ENCODE results near the gene DDX42.

Gene DDX42

GRCh38 chr17:63766754-63767153 is 7.2 kb upstream of the DDX42 start:
- H3K9ac ChIP-seq: no peak overlapping the region
- H3K36me3 ChIP-seq (ENCODE audit: control insufficient read depth, insufficient read depth, low read length): no peaks in the 10 kb centered on the region
- H2AFZ ChIP-seq: no peak overlapping the region
- H3K27ac ChIP-seq: no peak overlapping the region
- TF ChIP-seq CTCF (IDR thresholded peaks at IDR 0.05): no peak
- no peaks in the 10 kb centered on the region for H3K4me1 ChIP-seq
- no peak overlapping the region for H3K4me3 ChIP-seq (ENCODE audit: low read depth, low read length)
- H3K4me2 ChIP-seq (ENCODE audit: low read length): no peak overlapping the region
- H3K9me3 ChIP-seq (ENCODE audit: control insufficient read depth, low read length): no peaks in the 10 kb centered on the region
- H3K27me3 ChIP-seq (ENCODE audit: control insufficient read depth, insufficient read depth, low read length): no peaks in the 10 kb centered on the region
- H3K79me2 ChIP-seq: peaks cover 56% of the 10 kb centered on the region

DNA sequence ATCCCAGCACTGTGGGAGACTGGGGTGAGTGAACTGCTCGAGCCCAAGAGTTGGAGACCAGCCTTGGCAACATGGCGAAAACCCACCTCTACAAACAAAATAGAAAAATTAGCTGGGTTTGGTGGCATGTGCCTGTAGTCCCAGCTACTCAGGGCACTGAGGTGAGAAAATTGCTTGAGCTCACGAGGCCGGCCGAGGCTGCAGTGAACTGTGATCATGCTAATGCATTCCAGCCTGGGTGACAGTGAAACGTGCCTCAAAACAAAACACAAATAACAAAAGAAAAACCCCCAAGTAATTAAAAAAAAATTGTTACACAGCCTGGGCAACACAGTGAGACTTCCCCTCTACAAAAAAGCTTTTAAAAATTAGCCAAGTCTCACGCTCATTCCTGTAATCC is 5.5 kb upstream of the DDX42 start:
- no peak overlapping the region for H2AFZ ChIP-seq
- TF ChIP-seq CTCF (IDR thresholded peaks at IDR 0.05): no peak
- peaks cover 3% of the 10 kb centered on the region for H3K4me1 ChIP-seq
- H3K4me3 ChIP-seq (ENCODE audit: low read depth, low read length): no peak overlapping the region
- H3K4me2 ChIP-seq (ENCODE audit: low read length): no peak overlapping the region
- H3K9ac ChIP-seq: no peak overlapping the region
- H3K27me3 ChIP-seq (ENCODE audit: control insufficient read depth, insufficient read depth, low read length): no peaks in the 10 kb centered on the region
- no peaks in the 10 kb centered on the region for H3K36me3 ChIP-seq (ENCODE audit: control insufficient read depth, insufficient read depth, low read length)
- H3K9me3 ChIP-seq (ENCODE audit: control insufficient read depth, low read length): no peaks in the 10 kb centered on the region
- H3K27ac ChIP-seq: no peak overlapping the region
- peaks cover 56% of the 10 kb centered on the region for H3K79me2 ChIP-seq

- peaks cover 68% of the 10 kb centered on the region for H3K79me2 ChIP-seq
- H3K9me3 ChIP-seq (ENCODE audit: control insufficient read depth, low read length): no peaks in the 10 kb centered on the region
- peaks cover 14% of the 10 kb centered on the region for H3K4me1 ChIP-seq
- peak overlapping the region; percentile 99 for H3K27ac ChIP-seq
- peak overlapping the region; percentile 100 for H3K4me2 ChIP-seq (ENCODE audit: low read length)
- no peaks in the 10 kb centered on the region for H3K27me3 ChIP-seq (ENCODE audit: control insufficient read depth, insufficient read depth, low read length)
- no peaks in the 10 kb centered on the region for H3K36me3 ChIP-seq (ENCODE audit: control insufficient read depth, insufficient read depth, low read length)
- H3K4me3 ChIP-seq (ENCODE audit: low read depth, low read length): peak overlapping the region; percentile 91
- TF ChIP-seq CTCF (IDR thresholded peaks at IDR 0.05): no peak
- peak overlapping the region; percentile 86 for H2AFZ ChIP-seq
- peak overlapping the region; percentile 57 for H3K9ac ChIP-seq
Measured at GRCh38 chr17:63772801-63773271, 1.1 kb upstream of the DDX42 start.

DNA sequence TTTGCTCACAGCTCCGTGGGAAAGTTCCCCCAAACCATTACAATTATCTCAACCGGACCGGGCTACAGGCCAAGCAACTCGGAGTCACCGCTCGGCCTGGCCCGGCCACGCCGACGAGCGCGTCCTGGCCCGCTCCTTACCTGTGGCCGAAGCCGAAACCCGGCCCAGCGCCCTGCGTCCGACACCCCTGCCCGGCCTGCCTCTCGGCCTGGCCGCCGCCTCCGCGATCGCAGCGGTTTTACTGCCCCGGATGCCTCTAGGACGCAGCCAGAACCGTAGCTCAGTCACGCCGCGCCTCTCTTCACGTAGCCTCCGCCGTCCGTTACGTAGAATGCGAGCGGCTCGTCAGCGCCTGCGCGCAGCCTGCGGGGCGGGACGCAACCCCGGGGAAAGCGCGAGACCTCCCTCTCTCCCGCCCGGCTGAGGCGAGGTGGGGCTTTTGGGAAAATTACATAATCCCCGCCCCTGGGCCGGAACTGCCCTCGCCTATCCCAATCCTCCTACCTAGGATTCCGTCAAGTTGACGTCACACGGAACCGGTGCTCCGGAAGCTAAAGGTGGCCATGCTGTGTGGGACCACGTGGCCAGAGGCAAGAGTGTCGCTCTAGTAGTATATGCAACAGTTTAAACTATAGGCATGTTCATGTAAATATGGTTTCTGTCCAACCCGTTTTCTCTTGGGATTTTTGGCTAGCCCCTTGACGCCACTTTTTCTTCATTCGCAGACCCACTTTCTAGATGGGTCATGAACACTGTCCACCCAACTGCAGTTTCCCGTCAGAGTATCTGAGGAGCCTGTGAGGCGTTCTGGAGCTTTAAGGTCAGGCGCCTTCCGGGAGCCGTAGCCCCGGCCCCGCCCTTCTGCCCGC is 464 bp upstream of the DDX42 start, which contains the start of gene CCDC47:
CCDC47 (minus strand) TSS at position 326 of the 869 bp plus-strand sequence. CDS start 7,422 bp downstream, outside the sequence.
- peaks cover 14% of the 10 kb centered on the region for H3K4me1 ChIP-seq
- H2AFZ ChIP-seq: peak within 1 kb of the TSS; percentile 88
- peak within 1 kb of the TSS; percentile 100 for H3K4me2 ChIP-seq (ENCODE audit: low read length)
- no peaks in the 10 kb centered on the region for H3K27me3 ChIP-seq (ENCODE audit: control insufficient read depth, insufficient read depth, low read length)
- no peaks in the 10 kb centered on the region for H3K9me3 ChIP-seq (ENCODE audit: control insufficient read depth, low read length)
- peak within 1 kb of the TSS; percentile 91 for H3K4me3 ChIP-seq (ENCODE audit: low read depth, low read length)
- peak within 1 kb of the TSS; percentile 99 for H3K27ac ChIP-seq
- H3K9ac ChIP-seq: peak within 1 kb of the TSS; percentile 91
- no peak for TF ChIP-seq CTCF (IDR thresholded peaks at IDR 0.05)
- H3K36me3 ChIP-seq (ENCODE audit: control insufficient read depth, insufficient read depth, low read length): no peaks in the 10 kb centered on the region
- H3K79me2 ChIP-seq: peaks cover 68% of the 10 kb centered on the region

Data from parathyroid adenoma (tissue), 2 donors.